ENCODE measurements around the gene SMDT1.

- TF ChIP-seq CTCF (IDR thresholded peaks at IDR 0.05 in 8 of 11, conservative IDR thresholded peaks at IDR 0.05 in 3 of 11): no peak
- no peak for TF ChIP-seq POLR2A (IDR thresholded peaks at IDR 0.05)
- TF ChIP-seq POLR2AphosphoS5 (IDR thresholded peaks at IDR 0.05): no peak
Measured at GRCh38 chr22:42060489-42060888, 19.0 kb upstream of the SMDT1 start.
